Measurements from ENCODE around the gene MEGF6.

MEGF6 gene

GRCh38 chr1:3450202-3450863 is 161.0 kb downstream of the MEGF6 start:
- Histone ChIP-seq H3K4me3 (ENCODE audit: low read depth, low read length) (no peak overlapping the region), H3K9me3 (ENCODE audit: severe bottlenecking) (peaks cover 9% of the 10 kb centered on the region), H3K27ac (no peak overlapping the region), H3K27me3 (ENCODE audit: insufficient read depth, low read depth, severe bottlenecking) (no peaks in the 10 kb centered on the region), H3K36me3 (no peaks in the 10 kb centered on the region)
- TF ChIP-seq, protein P1, sequence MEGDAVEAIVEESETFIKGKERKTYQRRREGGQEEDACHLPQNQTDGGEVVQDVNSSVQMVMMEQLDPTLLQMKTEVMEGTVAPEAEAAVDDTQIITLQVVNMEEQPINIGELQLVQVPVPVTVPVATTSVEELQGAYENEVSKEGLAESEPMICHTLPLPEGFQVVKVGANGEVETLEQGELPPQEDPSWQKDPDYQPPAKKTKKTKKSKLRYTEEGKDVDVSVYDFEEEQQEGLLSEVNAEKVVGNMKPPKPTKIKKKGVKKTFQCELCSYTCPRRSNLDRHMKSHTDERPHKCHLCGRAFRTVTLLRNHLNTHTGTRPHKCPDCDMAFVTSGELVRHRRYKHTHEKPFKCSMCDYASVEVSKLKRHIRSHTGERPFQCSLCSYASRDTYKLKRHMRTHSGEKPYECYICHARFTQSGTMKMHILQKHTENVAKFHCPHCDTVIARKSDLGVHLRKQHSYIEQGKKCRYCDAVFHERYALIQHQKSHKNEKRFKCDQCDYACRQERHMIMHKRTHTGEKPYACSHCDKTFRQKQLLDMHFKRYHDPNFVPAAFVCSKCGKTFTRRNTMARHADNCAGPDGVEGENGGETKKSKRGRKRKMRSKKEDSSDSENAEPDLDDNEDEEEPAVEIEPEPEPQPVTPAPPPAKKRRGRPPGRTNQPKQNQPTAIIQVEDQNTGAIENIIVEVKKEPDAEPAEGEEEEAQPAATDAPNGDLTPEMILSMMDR (IDR thresholded peaks at IDR 0.05; ENCODE audit: low read depth, low read length), result no peak
- no peak for DNase-seq

DNA sequence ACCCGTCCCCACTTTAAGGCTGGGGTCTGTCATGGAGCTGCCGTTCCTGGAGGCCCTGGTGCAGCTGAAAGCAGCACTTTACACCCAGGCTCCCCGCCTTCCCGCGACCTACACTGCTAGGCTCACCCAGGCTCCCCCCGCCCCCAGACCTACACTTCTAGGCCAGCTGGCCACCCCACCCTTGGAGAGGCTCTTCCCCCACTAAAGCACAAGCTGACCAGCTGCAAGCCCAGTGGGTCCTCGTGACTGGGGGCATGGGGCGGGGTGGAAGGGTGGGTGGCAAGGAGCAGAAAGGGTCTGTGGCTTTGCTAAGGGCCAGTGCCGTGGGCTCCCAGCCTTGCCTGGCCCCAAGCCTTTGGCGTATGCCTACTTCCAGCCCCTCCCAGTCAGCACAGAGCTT is 166.6 kb downstream of the MEGF6 start:
- H3K27ac ChIP-seq, result no peak overlapping the region
- H3K27me3 ChIP-seq (ENCODE audit: insufficient read depth, low read depth, severe bottlenecking), result no peaks in the 10 kb centered on the region
- H3K4me3 ChIP-seq (ENCODE audit: low read depth, low read length), result no peak overlapping the region
- no peaks in the 10 kb centered on the region for H3K36me3 ChIP-seq
- TF ChIP-seq, protein P1 (IDR thresholded peaks at IDR 0.05; ENCODE audit: low read depth, low read length), result no peak
- DNase-seq, result no peak
- H3K9me3 ChIP-seq (ENCODE audit: severe bottlenecking), result peaks cover 9% of the 10 kb centered on the region

DNA sequence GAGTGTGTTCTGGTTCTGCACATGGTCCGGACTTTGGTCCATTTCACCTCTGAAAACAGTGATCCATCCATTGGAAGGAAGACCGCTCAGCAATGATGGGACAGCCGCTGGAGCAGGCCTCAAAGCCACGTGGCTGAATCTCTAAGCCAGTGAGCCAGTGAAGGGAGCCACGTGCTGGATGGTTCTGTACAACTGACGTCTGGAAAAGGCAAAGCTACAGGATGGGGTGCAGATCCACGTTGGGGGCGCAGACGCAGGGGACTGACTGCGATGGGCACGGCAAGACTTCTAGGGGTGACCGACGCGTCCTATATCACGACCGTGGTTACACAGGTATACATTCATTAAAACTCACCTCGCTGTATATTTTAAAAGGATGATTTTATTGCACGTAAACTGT is 167.0 kb downstream of the MEGF6 start:
- Histone ChIP-seq H3K36me3 (no peaks in the 10 kb centered on the region), H3K4me3 (ENCODE audit: low read depth, low read length) (no peak overlapping the region), H3K27me3 (ENCODE audit: insufficient read depth, low read depth, severe bottlenecking) (no peaks in the 10 kb centered on the region), H3K9me3 (ENCODE audit: severe bottlenecking) (peaks cover 9% of the 10 kb centered on the region), H3K27ac (no peak overlapping the region)
- DNase-seq, result no peak
- TF ChIP-seq, protein P1 (IDR thresholded peaks at IDR 0.05; ENCODE audit: low read depth, low read length), result no peak

- DNase-seq, result no peak
- Histone ChIP-seq H3K27me3 (ENCODE audit: insufficient read depth, low read depth, severe bottlenecking) (no peaks in the 10 kb centered on the region), H3K27ac (no peak overlapping the region), H3K36me3 (no peaks in the 10 kb centered on the region), H3K9me3 (ENCODE audit: severe bottlenecking) (peaks cover 9% of the 10 kb centered on the region), H3K4me3 (ENCODE audit: low read depth, low read length) (no peak overlapping the region)
- TF ChIP-seq, protein P1 (IDR thresholded peaks at IDR 0.05; ENCODE audit: low read depth, low read length), result no peak
These were observed 167.5 kb downstream of the MEGF6 start for GRCh38 chr1:3443807-3444206.

GRCh38 chr1:3442901-3443300 is 168.4 kb downstream of the MEGF6 start:
- Histone ChIP-seq H3K27me3 (ENCODE audit: insufficient read depth, low read depth, severe bottlenecking) (no peaks in the 10 kb centered on the region), H3K9me3 (ENCODE audit: severe bottlenecking) (peaks cover 8% of the 10 kb centered on the region), H3K36me3 (no peaks in the 10 kb centered on the region), H3K4me3 (ENCODE audit: low read depth, low read length) (no peak overlapping the region), H3K27ac (no peak overlapping the region)
- TF ChIP-seq, protein P1 (IDR thresholded peaks at IDR 0.05; ENCODE audit: low read depth, low read length), result no peak
- no peak for DNase-seq

DNA sequence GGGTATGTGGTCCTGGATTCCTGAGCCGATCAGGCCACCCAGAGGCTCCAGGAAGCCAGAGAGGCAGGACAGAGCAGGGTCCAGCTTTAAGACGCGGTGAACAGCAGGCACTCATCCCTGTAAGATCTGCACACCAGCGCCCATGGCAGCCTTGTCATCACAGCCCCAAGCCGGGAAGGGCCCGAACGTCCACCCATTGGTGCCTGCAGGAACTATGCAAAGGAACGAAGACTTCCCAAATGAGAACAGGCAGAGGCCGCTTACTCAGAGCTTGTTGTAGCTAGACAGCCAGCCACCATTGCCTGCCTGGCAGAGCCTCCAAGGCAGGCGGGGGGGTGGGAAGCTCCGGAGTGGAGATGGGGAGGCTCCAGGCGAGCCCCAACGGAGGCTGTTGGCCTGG is 169.0 kb downstream of the MEGF6 start:
- Histone ChIP-seq H3K27me3 (ENCODE audit: insufficient read depth, low read depth, severe bottlenecking) (no peaks in the 10 kb centered on the region), H3K4me3 (ENCODE audit: low read depth, low read length) (no peak overlapping the region), H3K9me3 (ENCODE audit: severe bottlenecking) (peaks cover 3% of the 10 kb centered on the region), H3K36me3 (no peaks in the 10 kb centered on the region), H3K27ac (no peak overlapping the region)
- TF ChIP-seq, protein P1 (IDR thresholded peaks at IDR 0.05; ENCODE audit: low read depth, low read length), result no peak
- DNase-seq, result no peak

Data from WERI-Rb-1 (cell line).